Mesendoderm (in vitro differentiated cells): ENCODE measurements around the gene DCUN1D2. TPM values are rescaled to one million over a fixed set of nuclear protein-coding genes. Genes with fewer than 3 reads are reported as not detected.

ENCODE experiments used
- DNase-seq: peaks from one replicate; pipeline ENCODE4 v3.0.0; 2013
- H2AK5ac ChIP-seq: 2 replicates; pipeline ENCODE4 v1.6.1; 2013; ENCODE audit warnings: low read length, inconsistent platforms
- H2BK120ac ChIP-seq: 2 replicates; pipeline ENCODE4 v1.6.1; 2013; ENCODE audit warnings: low read depth, mild to moderate bottlenecking, low read length, moderate library complexity, mixed read lengths
- H2BK15ac ChIP-seq: replicated peaks from 2 replicates; pipeline ENCODE4 v1.6.1; 2013; ENCODE audit warnings: low read depth, mild to moderate bottlenecking, moderate library complexity
- H2BK5ac ChIP-seq: 2 replicates; pipeline ENCODE4 v1.6.1; 2013; ENCODE audit warnings: low read length, inconsistent platforms
- H3K18ac ChIP-seq: 2 replicates; pipeline ENCODE4 v1.6.1; 2013; ENCODE audit warnings: mild to moderate bottlenecking, low read length, mixed read lengths
- H3K23ac ChIP-seq: one replicate; pipeline ENCODE4 v1.6.1; 2013; ENCODE audit warnings: low read length
- H3K27ac ChIP-seq: 2 replicates; pipeline ENCODE4 v1.5.1; 2013; ENCODE audit warnings: low read depth, mild to moderate bottlenecking, inconsistent platforms, low read length, moderate library complexity
- H3K27me3 ChIP-seq: 2 replicates; pipeline ENCODE4 v1.6.1; 2013; ENCODE audit warnings: low read length, control low read depth, mild to moderate bottlenecking, inconsistent platforms; ENCODE audit not compliant: insufficient read depth, poor library complexity
- H3K36me3 ChIP-seq: 2 replicates; pipeline ENCODE4 v1.6.1; 2013; ENCODE audit warnings: low read length, inconsistent platforms; ENCODE audit not compliant: control insufficient read depth, insufficient read depth
- H3K4ac ChIP-seq: one replicate; pipeline ENCODE4 v1.6.1; 2013; ENCODE audit warnings: low read depth, mild to moderate bottlenecking, low read length, moderate library complexity
- H3K4me1 ChIP-seq: 2 replicates; pipeline ENCODE4 v1.6.1; 2013; ENCODE audit warnings: low read depth, low read length, inconsistent platforms; ENCODE audit not compliant: control insufficient read depth
- H3K4me2 ChIP-seq: 2 replicates; pipeline ENCODE4 v1.6.1; 2013; ENCODE audit warnings: low read length
- H3K4me3 ChIP-seq: 2 replicates; pipeline ENCODE4 v1.5.1; 2013; ENCODE audit warnings: mild to moderate bottlenecking, low read length
- H3K56ac ChIP-seq: one replicate; pipeline ENCODE4 v1.6.1; 2013; ENCODE audit warnings: low read length
- H3K79me1 ChIP-seq: 2 replicates; pipeline ENCODE4 v1.6.1; 2013; ENCODE audit warnings: low read length, inconsistent platforms
- H3K79me2 ChIP-seq: 2 replicates; pipeline ENCODE4 v1.6.1; 2013; ENCODE audit warnings: mild to moderate bottlenecking, low read length; ENCODE audit not compliant: control insufficient read depth, insufficient read depth
- H3K9ac ChIP-seq: 2 replicates; pipeline ENCODE4 v1.6.1; 2013; ENCODE audit warnings: low read length, inconsistent platforms
- H4K5ac ChIP-seq: one replicate; pipeline ENCODE4 v1.6.1; 2013; ENCODE audit warnings: low read length
- H4K8ac ChIP-seq: one replicate; pipeline ENCODE4 v1.6.1; 2013; ENCODE audit warnings: low read depth, mild to moderate bottlenecking, control low read depth, low read length, moderate library complexity
- WGBS: extraction: QIAGEN DNeasy Blood & Tissue Kit; methylation state at CpG from one replicate; pipeline ENCODE4 v1.1.7; 2013; ENCODE audit warnings: low lambda C conversion rate, missing lambda C conversion rate; ENCODE audit not compliant: insufficient coverage; ENCODE audit errors: extremely low coverage; 5-methylcytosine and 5-hydroxymethylcytosine counted together
- polyA plus RNA-seq, 2 experiments: library from polyadenylated mRNA; stranded (reverse); fragments of 200-250 nt; gene quantifications; one replicate each; pipeline ENCODE4 v1.2.3, GENCODE V29; 2013

DCUN1D2 gene
- 12.4 TPM for polyA plus RNA-seq (2013, experiment 1 of 2)
- polyA plus RNA-seq (2013, experiment 2 of 2) = 12.0 TPM

- Histone ChIP-seq H3K27ac (peak within 1 kb of the TSS; percentile 88), H3K4ac (peak within 1 kb of the TSS; percentile 86), H3K23ac (peak within 1 kb of the TSS; percentile 72), H2BK5ac (peak within 1 kb of the TSS; percentile 77), H3K4me2 (peak within 1 kb of the TSS; percentile 99), H4K5ac (no peak within 1 kb of the TSS), H3K4me3 (peak within 1 kb of the TSS; percentile 91), H3K56ac (peak within 1 kb of the TSS; percentile 95), H3K9ac (peak within 1 kb of the TSS; percentile 98), H3K18ac (peak within 1 kb of the TSS; percentile 98), H3K27me3 (no peaks in the 10 kb centered on the region), H2BK15ac (no peak within 1 kb of the TSS), H3K36me3 (no peaks in the 10 kb centered on the region), H3K79me2 (peaks cover 53% of the 10 kb centered on the region), H3K79me1 (peaks cover 37% of the 10 kb centered on the region), H4K8ac (peak within 1 kb of the TSS; percentile 67), H2AK5ac (peak within 1 kb of the TSS; percentile 27), H2BK120ac (peak within 1 kb of the TSS; percentile 5), H3K4me1 (peaks cover 19% of the 10 kb centered on the region)
- DNase-seq = peak; percentile 95
- no CpG with 5 or more reads among the region's 115 CpGs for WGBS
Measured at GRCh38 chr13:113490496-113491417, at the start of gene DCUN1D2. TSS of gene DCUN1D2 (minus strand) at chr13:113490711. CDS start at chr13:113490669, 42 bp downstream.

- Histone ChIP-seq H3K27ac (no peak overlapping the region), H4K8ac (no peak overlapping the region), H4K5ac (no peak overlapping the region), H3K79me1 (peaks cover 8% of the 10 kb centered on the region), H2BK120ac (no peak overlapping the region), H2BK5ac (no peak overlapping the region), H3K9ac (no peak overlapping the region), H2AK5ac (no peak overlapping the region), H3K56ac (no peak overlapping the region), H3K36me3 (peaks cover 3% of the 10 kb centered on the region), H3K79me2 (no peaks in the 10 kb centered on the region), H3K4me3 (no peak overlapping the region), H2BK15ac (no peak overlapping the region), H3K4me2 (no peak overlapping the region), H3K4ac (no peak overlapping the region), H3K23ac (no peak overlapping the region), H3K4me1 (no peaks in the 10 kb centered on the region), H3K27me3 (no peaks in the 10 kb centered on the region), H3K18ac (no peak overlapping the region)
- WGBS = no CpG with 5 or more reads among the region's 15 CpGs
- DNase-seq = no peak
Measured at GRCh38 chr13:113539822-113540221, 49.3 kb upstream of the DCUN1D2 start.

- Histone ChIP-seq H2BK5ac (no peak overlapping the region), H3K4me2 (no peak overlapping the region), H4K5ac (no peak overlapping the region), H3K27me3 (no peaks in the 10 kb centered on the region), H3K27ac (no peak overlapping the region), H3K79me1 (peaks cover 3% of the 10 kb centered on the region), H3K18ac (no peak overlapping the region), H3K56ac (no peak overlapping the region), H3K4me3 (no peak overlapping the region), H3K4ac (no peak overlapping the region), H3K79me2 (no peaks in the 10 kb centered on the region), H3K4me1 (no peaks in the 10 kb centered on the region), H3K9ac (no peak overlapping the region), H2AK5ac (no peak overlapping the region), H2BK120ac (no peak overlapping the region), H4K8ac (no peak overlapping the region), H3K23ac (no peak overlapping the region), H3K36me3 (peaks cover 3% of the 10 kb centered on the region), H2BK15ac (no peak overlapping the region)
- WGBS = no CpG with 5 or more reads among the region's 18 CpGs
- no peak for DNase-seq
Measured at GRCh38 chr13:113539176-113539575, 48.7 kb upstream of the DCUN1D2 start.

GRCh38 chr13:113538689-113539058, 48.2 kb upstream of the DCUN1D2 start:
- H3K23ac ChIP-seq = no peak overlapping the region
- H3K4me1 ChIP-seq = no peaks in the 10 kb centered on the region
- no peak overlapping the region for H2BK15ac ChIP-seq
- no peak overlapping the region for H3K9ac ChIP-seq
- peaks cover 3% of the 10 kb centered on the region for H3K36me3 ChIP-seq
- no peak overlapping the region for H3K18ac ChIP-seq
- no peak overlapping the region for H4K5ac ChIP-seq
- H3K4me3 ChIP-seq = no peak overlapping the region
- H2BK120ac ChIP-seq = no peak overlapping the region
- no peak overlapping the region for H2BK5ac ChIP-seq
- H3K79me1 ChIP-seq = peaks cover 3% of the 10 kb centered on the region
- H2AK5ac ChIP-seq = no peak overlapping the region
- H3K4me2 ChIP-seq = no peak overlapping the region
- no peaks in the 10 kb centered on the region for H3K27me3 ChIP-seq
- no peaks in the 10 kb centered on the region for H3K79me2 ChIP-seq
- H3K4ac ChIP-seq = no peak overlapping the region
- no peak overlapping the region for H4K8ac ChIP-seq
- no peak overlapping the region for H3K27ac ChIP-seq
- no peak overlapping the region for H3K56ac ChIP-seq
- no peak for DNase-seq
- WGBS = no CpG with 5 or more reads among the region's 28 CpGs

- Histone ChIP-seq H3K79me2 (no peaks in the 10 kb centered on the region), H2AK5ac (no peak overlapping the region), H3K27me3 (no peaks in the 10 kb centered on the region), H3K23ac (no peak overlapping the region), H3K18ac (no peak overlapping the region), H3K56ac (no peak overlapping the region), H3K4me2 (no peak overlapping the region), H2BK15ac (no peak overlapping the region), H4K8ac (no peak overlapping the region), H3K4me3 (no peak overlapping the region), H2BK5ac (no peak overlapping the region), H3K4ac (no peak overlapping the region), H3K36me3 (peaks cover 3% of the 10 kb centered on the region), H2BK120ac (no peak overlapping the region), H3K9ac (no peak overlapping the region), H3K27ac (no peak overlapping the region), H3K79me1 (peaks cover 3% of the 10 kb centered on the region), H4K5ac (no peak overlapping the region), H3K4me1 (no peaks in the 10 kb centered on the region)
- WGBS = no CpG with 5 or more reads among the region's 21 CpGs
- DNase-seq = no peak
Measured at GRCh38 chr13:113537909-113538688, 47.6 kb upstream of the DCUN1D2 start.
